SK-N-SH treated with all-trans-retinoic acid at 6 μM for 48 hours (cell line): ENCODE results near the gene GSTO2.

Experiments used
- ATAC-seq: fragments of 200-7000 bp; cut with Tn5 transposase; 3 replicates; pipeline ENCODE4 v1.9.1; 2020; ENCODE audit warnings: mild to moderate bottlenecking, moderate library complexity
- ARNTL ChIP-seq: fragments of 450-650 bp; formaldehyde crosslinking; IDR thresholded peaks from 2 replicates; pipeline ENCODE4 v1.5.0; 2020; ENCODE audit warnings: low read depth, mild to moderate bottlenecking, moderate library complexity, borderline replicate concordance
- BACH2 ChIP-seq: fragments of 250-450 bp; sonication (Bioruptor Pico); IDR thresholded peaks from 2 replicates; pipeline ENCODE4 v1.9.0; 2021; ENCODE audit warnings: mild to moderate bottlenecking, borderline replicate concordance
- CSDC2 ChIP-seq: fragments of 250-450 bp; sonication (Bioruptor Pico); IDR thresholded peaks from 2 replicates; pipeline ENCODE4 v1.5.0; 2020; ENCODE audit warnings: mild to moderate bottlenecking, moderate library complexity
- ESRRG ChIP-seq: fragments of 250-450 bp; sonication (Bioruptor Pico); IDR thresholded peaks from 2 replicates; pipeline ENCODE4 v1.6.1; 2021; ENCODE audit warnings: mild to moderate bottlenecking
- GLIS3 ChIP-seq: fragments of 250-450 bp; sonication (Bioruptor Pico); IDR thresholded peaks from 2 replicates; pipeline ENCODE4 v1.5.0; 2020; ENCODE audit warnings: mild to moderate bottlenecking, moderate library complexity
- ISL1 ChIP-seq: fragments of 250-450 bp; sonication (Bioruptor Pico); IDR thresholded peaks from 2 replicates; pipeline ENCODE4 v2.1.2; 2022; ENCODE audit warnings: mild to moderate bottlenecking, moderate library complexity
- OSR1 ChIP-seq: fragments of 250-450 bp; sonication (Bioruptor Pico); IDR thresholded peaks from 2 replicates; pipeline ENCODE4 v1.8.0; 2022; ENCODE audit warnings: moderate library complexity, mild to moderate bottlenecking, inconsistent platforms
- PATZ1 ChIP-seq: fragments of 250-450 bp; sonication (Bioruptor Pico); IDR thresholded peaks from 2 replicates; pipeline ENCODE4 v1.8.0; 2020; ENCODE audit warnings: mild to moderate bottlenecking, moderate library complexity, borderline replicate concordance
- POU6F1 ChIP-seq: fragments of 250-450 bp; sonication (Bioruptor Pico); IDR thresholded peaks from 2 replicates; pipeline ENCODE4 v1.8.0; 2021; ENCODE audit warnings: low read depth, mild to moderate bottlenecking, moderate library complexity, borderline replicate concordance
- RARB ChIP-seq: fragments of 250-450 bp; sonication (Bioruptor Pico); IDR thresholded peaks from 2 replicates; pipeline ENCODE4 v1.8.0; 2021; ENCODE audit warnings: mild to moderate bottlenecking, moderate library complexity
- SNAI2 ChIP-seq: fragments of 250-450 bp; sonication (Bioruptor Pico); IDR thresholded peaks from 2 replicates; pipeline ENCODE4 v1.5.0; 2020; ENCODE audit warnings: mild to moderate bottlenecking, moderate library complexity
- TCF4 ChIP-seq: fragments of 250-450 bp; sonication (Bioruptor Pico); IDR thresholded peaks from 2 replicates; pipeline ENCODE4 v1.8.0; 2021; ENCODE audit warnings: mild to moderate bottlenecking, moderate library complexity, borderline replicate concordance
- TOX ChIP-seq: fragments of 250-450 bp; sonication (Bioruptor Pico); IDR thresholded peaks from 2 replicates; pipeline ENCODE4 v1.8.0; 2021; ENCODE audit warnings: mild to moderate bottlenecking, moderate library complexity, borderline replicate concordance
- TSHZ2 ChIP-seq: fragments of 250-450 bp; sonication (Bioruptor Pico); IDR thresholded peaks from 2 replicates; pipeline ENCODE4 v1.5.0; 2020; ENCODE audit warnings: mild to moderate bottlenecking, moderate library complexity
- ZC3H10 ChIP-seq: fragments of 250-450 bp; sonication (Bioruptor Pico); IDR thresholded peaks from 2 replicates; pipeline ENCODE4 v1.5.1; 2021; ENCODE audit warnings: mild to moderate bottlenecking, moderate library complexity
- ZFP3 ChIP-seq: fragments of 250-450 bp; sonication (Bioruptor Pico); IDR thresholded peaks from 2 replicates; pipeline ENCODE4 v1.5.0; 2020; ENCODE audit warnings: mild to moderate bottlenecking, moderate library complexity
- ZFP30 ChIP-seq: fragments of 450-650 bp; formaldehyde crosslinking; IDR thresholded peaks from 2 replicates; pipeline ENCODE4 v1.5.0; 2022; ENCODE audit warnings: mild to moderate bottlenecking, moderate library complexity
- ZNF565 ChIP-seq: fragments of 450-650 bp; formaldehyde crosslinking; conservative IDR thresholded peaks from 2 replicates; pipeline ENCODE4 v1.5.0; 2020; ENCODE audit warnings: low read depth, mild to moderate bottlenecking, moderate library complexity
- ZNF70 ChIP-seq: fragments of 450-650 bp; formaldehyde crosslinking; IDR thresholded peaks from 2 replicates; pipeline ENCODE4 v1.5.0; 2020; ENCODE audit warnings: mild to moderate bottlenecking, moderate library complexity
- TF ChIP-seq, protein P1 (sequence below): fragments of 250-450 bp; sonication (Bioruptor Pico); IDR thresholded peaks from 2 replicates; pipeline ENCODE4 v1.5.1; 2021; ENCODE audit warnings: mild to moderate bottlenecking, moderate library complexity
- TF ChIP-seq, protein P2 (sequence below): fragments of 250-450 bp; sonication (Bioruptor Pico); IDR thresholded peaks from 2 replicates; pipeline ENCODE4 v1.5.1; 2020; ENCODE audit warnings: low read depth, mild to moderate bottlenecking, moderate library complexity

Gene GSTO2

DNA sequence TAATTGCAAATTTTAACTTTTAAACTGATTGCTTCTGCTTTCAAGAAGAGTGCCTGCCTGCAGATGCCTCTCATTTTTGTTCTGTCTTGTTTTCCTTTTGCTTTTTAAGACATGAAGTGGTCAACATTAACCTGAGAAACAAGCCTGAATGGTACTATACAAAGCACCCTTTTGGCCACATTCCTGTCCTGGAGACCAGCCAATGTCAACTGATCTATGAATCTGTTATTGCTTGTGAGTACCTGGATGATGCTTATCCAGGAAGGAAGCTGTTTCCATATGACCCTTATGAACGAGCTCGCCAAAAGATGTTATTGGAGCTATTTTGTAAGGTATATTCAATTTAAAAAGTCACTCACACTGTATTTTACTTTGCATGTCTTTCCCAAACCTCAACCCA, 8.8 kb downstream of the GSTO2 start:
- TF ChIP-seq GLIS3 (no peak), TSHZ2 (no peak), TCF4 (CRISPR knock-in tag) (no peak), ZNF70 (CRISPR knock-in tag) (no peak), ZFP3 (CRISPR knock-in tag) (no peak), SNAI2 (CRISPR knock-in tag) (no peak), BACH2 (no peak), ZC3H10 (CRISPR knock-in tag) (no peak), ARNTL (CRISPR knock-in tag) (no peak)
- TF ChIP-seq, protein P1, sequence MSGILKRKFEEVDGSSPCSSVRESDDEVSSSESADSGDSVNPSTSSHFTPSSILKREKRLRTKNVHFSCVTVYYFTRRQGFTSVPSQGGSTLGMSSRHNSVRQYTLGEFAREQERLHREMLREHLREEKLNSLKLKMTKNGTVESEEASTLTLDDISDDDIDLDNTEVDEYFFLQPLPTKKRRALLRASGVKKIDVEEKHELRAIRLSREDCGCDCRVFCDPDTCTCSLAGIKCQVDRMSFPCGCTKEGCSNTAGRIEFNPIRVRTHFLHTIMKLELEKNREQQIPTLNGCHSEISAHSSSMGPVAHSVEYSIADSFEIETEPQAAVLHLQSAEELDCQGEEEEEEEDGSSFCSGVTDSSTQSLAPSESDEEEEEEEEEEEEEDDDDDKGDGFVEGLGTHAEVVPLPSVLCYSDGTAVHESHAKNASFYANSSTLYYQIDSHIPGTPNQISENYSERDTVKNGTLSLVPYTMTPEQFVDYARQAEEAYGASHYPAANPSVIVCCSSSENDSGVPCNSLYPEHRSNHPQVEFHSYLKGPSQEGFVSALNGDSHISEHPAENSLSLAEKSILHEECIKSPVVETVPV (CRISPR knock-in tag): no peak
- TF ChIP-seq, all 23 proteins: peak for 0
- no peak for ATAC-seq

DNA sequence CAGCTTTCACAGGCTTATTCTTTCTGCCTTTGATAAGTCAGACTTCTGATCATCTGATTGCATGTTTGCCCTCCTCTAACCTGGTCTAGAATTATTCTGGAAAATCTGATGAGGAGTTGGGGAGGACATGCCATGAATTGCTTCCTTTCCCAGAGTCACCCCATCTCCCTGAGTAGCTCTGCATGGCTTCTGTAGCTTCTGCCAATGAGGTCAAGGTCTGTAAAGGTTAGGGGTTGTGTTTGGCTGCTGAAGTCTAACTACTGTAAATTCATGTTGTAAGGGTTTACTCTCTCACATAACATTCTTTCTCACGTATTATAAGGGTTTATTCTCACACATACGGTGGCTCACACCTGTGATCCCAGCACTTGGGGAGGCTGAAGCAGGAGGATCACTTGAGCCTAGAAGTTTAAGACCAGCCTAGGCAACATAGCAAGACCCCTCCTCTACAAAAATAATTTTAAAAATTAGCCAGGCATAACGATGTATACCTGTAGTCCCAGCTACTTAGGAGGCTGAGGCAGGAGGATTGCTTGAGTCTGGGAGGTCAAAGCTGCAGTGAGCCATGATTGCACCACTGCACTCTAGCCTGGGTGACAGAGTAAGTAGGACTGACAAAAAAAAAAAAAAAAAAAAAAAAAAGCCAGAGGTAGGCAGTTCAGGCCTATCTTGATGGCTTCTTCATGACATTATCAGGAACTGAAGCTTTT, 10.7 kb downstream of the GSTO2 start:
- TF ChIP-seq TSHZ2: no peak
- TF ChIP-seq, protein P2, sequence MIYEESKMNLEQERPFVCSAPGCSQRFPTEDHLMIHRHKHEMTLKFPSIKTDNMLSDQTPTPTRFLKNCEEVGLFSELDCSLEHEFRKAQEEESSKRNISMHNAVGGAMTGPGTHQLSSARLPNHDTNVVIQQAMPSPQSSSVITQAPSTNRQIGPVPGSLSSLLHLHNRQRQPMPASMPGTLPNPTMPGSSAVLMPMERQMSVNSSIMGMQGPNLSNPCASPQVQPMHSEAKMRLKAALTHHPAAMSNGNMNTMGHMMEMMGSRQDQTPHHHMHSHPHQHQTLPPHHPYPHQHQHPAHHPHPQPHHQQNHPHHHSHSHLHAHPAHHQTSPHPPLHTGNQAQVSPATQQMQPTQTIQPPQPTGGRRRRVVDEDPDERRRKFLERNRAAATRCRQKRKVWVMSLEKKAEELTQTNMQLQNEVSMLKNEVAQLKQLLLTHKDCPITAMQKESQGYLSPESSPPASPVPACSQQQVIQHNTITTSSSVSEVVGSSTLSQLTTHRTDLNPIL: no peak
- no peak for TF ChIP-seq TCF4 (CRISPR knock-in tag)
- TF ChIP-seq BACH2: no peak
- no peak for TF ChIP-seq CSDC2 (CRISPR knock-in tag)
- TF ChIP-seq ZFP30 (CRISPR knock-in tag): no peak
- no peak for TF ChIP-seq ZNF565
- TF ChIP-seq OSR1: no peak
- no peak for TF ChIP-seq ARNTL (CRISPR knock-in tag)
- TF ChIP-seq ZNF70 (CRISPR knock-in tag): no peak
- no peak for TF ChIP-seq ZFP3 (CRISPR knock-in tag)
- TF ChIP-seq PATZ1 (CRISPR knock-in tag): no peak
- TF ChIP-seq ISL1 (CRISPR knock-in tag): no peak
- ATAC-seq: no peak

DNA sequence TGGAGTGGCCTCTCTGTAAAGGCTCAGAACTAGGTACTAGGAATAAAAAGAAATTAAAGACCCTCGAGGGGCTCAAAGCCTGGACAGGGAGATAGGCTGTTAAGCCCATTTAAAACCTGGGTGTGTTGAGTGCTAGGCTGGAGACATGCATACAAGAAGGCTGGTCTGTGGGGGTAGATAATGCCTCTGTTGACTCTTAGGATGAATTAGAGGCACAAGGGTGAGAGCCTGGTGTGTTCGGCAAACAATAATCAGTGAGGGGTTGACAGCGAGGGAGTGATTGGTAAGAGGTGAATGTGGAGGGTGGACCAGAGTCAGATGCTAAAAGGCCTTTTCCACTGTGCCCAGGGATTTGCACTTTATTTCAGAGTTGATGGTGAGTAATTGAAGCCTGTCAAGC, 12.7 kb downstream of the GSTO2 start:
- no peak for ATAC-seq
- TF ChIP-seq ZFP30 (CRISPR knock-in tag): no peak
- no peak for TF ChIP-seq TOX (CRISPR knock-in tag)
- TF ChIP-seq OSR1: no peak
- TF ChIP-seq POU6F1 (CRISPR knock-in tag): no peak
- TF ChIP-seq ZC3H10 (CRISPR knock-in tag): no peak
- no peak for TF ChIP-seq ZNF70 (CRISPR knock-in tag)
- TF ChIP-seq ESRRG (CRISPR knock-in tag): no peak
- no peak for TF ChIP-seq SNAI2 (CRISPR knock-in tag)
- TF ChIP-seq ISL1 (CRISPR knock-in tag): no peak
- TF ChIP-seq, protein P2: no peak
- TF ChIP-seq, protein P1 (CRISPR knock-in tag): no peak
- TF ChIP-seq RARB: no peak
- TF ChIP-seq ZFP3 (CRISPR knock-in tag): no peak
- no peak for TF ChIP-seq TCF4 (CRISPR knock-in tag)
- TF ChIP-seq GLIS3: no peak
